GM18502 (cell line): Measurements from ENCODE around the gene SLC22A13.

Experiments used
- ATAC-seq: cut with Tn5 transposase; IDR thresholded peaks from one replicate; pipeline ENCODE4 v1.9.1; 2021; ENCODE audit warnings: mild to moderate bottlenecking; ENCODE audit not compliant: unreplicated experiment, poor library complexity

The SLC22A13 gene

DNA sequence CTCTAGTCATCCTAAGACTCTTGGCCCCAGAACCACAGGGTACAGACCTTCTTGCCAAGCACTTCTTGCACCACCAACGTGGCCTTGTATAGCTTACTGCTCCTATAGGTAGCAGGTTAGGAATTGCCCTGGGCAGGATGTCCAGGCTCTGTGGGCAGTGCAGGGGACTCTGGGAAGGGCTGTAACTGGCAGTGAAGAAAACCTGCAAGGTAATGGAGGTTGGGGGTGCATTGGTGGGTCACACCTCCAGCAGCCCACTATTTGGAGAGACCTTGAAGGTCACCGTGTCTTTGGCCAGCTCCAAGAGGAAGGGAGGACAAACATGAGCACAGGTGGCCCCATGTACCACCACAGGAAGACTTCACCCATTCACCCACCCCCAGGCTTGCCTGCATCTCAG, 59.6 kb downstream of the SLC22A13 start:
- no peak for ATAC-seq

DNA sequence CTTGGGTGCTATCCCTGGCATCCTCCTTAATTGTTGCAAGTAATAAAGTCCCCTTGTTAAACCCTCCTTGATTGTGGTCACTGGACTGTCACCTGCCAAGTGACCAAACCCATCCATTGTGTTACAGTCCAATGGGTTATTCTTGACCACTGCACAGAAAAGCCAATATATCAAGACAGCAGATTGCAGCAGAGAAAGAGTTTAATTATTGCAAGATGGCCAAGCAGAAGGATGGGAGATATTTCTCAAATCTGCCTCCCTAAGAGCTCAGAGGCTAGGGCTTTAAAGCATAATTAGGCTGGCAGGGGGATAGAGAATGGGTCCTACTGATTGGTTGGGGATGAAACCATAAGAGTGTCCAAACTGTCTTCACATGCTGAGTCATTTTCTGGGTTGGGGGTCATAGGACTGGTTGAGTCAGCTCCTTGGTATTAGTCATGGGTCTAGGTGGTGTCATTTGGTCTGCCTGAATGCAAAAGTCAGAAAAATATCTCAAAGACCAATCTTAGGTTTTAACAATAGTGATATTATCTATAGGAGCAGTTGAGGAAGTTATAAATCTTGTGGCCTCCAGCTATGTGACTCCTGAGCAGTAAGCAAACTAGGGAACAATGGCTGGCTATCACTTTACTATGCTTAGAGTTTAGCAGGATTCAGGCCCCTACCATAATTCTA, 61.9 kb downstream of the SLC22A13 start:
- ATAC-seq, result no peak
